HK-2 (cell line): ENCODE measurements around the gene BNIP3.

Experiments
- DNase-seq: peaks from one replicate; pipeline ENCODE4 v3.0.0-alpha.2; 2018; ENCODE audit not compliant: unreplicated experiment

Gene BNIP3

GRCh38 chr10:131949041-131949862, 32.5 kb downstream of the BNIP3 start:
- no peak for DNase-seq

- no peak for DNase-seq
These were observed 33.2 kb downstream of the BNIP3 start for GRCh38 chr10:131948501-131948900.

DNA sequence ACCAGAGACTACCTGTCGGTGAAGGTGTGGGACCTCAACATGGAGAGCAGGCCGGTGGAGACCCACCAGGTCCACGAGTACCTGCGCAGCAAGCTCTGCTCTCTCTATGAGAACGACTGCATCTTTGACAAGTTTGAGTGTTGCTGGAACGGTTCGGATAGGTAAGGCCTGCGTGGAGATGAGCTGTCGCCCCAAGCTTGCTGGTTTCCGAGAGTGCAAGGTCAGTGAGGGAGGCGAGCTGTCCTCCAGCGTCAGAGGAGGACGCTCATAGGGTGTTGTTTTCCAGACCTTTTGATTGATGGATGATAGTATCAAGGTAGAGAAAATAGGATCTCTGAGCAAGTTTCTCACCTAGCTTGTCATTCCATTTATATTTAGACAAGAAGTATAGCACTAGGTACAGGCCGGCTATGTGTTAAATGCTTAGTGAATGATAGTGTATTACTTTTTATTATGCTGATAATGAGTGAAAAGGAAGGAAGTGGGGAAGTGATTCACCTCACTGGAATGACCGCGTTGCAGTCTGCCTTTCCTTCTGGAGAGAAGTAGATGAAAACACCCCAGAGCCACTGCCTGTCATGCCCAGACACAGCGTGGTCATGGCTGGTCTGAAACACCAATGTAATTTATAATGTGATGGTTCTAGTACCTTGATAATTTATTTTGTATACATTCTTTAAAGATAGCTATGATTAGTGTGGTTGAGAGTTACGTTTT, 33.9 kb downstream of the BNIP3 start:
- peak; percentile 61 for DNase-seq

DNA sequence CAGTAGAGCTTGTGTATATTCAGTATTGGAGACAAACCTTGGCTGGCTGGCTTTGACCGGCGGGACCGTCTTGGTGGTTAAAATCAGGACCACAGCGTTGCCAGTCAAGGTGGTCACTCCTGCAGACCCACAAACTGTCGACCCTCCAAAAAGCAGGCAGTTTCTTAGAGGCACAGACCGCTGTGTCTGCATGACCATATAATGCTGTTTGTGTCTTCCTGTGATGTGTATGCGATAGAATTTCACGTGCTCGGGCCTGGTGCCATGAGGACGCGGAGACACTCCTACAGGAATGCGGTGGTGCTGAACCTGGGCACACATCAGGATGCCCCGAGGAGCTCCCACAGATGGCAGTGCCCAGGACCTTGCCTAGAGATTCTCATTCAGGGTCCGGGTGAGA, 34.8 kb downstream of the BNIP3 start:
- DNase-seq = no peak

DNA sequence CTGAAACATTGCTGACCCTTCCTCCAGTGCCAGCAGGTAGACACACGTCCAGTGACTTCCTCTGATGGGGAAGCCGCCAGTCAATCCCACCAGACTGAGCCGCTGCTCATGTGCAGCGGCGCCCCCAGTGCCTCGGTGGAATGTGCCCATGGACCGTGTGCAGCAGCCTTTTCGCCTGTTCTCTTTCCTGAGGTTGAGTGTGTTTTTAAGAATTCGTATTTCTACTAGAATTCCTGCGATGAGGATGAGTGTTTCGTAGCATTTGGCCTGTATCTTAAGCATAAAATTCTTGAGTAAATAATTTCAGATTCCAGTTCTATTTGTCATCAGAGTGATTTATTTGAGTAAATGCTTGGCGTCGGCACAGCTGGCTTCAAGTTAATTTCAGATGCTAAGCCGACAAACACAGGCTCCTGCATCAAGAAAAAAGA, 35.4 kb downstream of the BNIP3 start:
- DNase-seq = no peak

GRCh38 chr10:131944976-131945695, 36.6 kb downstream of the BNIP3 start:
- DNase-seq = no peak

- DNase-seq = no peak
These were observed 37.3 kb downstream of the BNIP3 start for GRCh38 chr10:131944412-131944811.

DNA sequence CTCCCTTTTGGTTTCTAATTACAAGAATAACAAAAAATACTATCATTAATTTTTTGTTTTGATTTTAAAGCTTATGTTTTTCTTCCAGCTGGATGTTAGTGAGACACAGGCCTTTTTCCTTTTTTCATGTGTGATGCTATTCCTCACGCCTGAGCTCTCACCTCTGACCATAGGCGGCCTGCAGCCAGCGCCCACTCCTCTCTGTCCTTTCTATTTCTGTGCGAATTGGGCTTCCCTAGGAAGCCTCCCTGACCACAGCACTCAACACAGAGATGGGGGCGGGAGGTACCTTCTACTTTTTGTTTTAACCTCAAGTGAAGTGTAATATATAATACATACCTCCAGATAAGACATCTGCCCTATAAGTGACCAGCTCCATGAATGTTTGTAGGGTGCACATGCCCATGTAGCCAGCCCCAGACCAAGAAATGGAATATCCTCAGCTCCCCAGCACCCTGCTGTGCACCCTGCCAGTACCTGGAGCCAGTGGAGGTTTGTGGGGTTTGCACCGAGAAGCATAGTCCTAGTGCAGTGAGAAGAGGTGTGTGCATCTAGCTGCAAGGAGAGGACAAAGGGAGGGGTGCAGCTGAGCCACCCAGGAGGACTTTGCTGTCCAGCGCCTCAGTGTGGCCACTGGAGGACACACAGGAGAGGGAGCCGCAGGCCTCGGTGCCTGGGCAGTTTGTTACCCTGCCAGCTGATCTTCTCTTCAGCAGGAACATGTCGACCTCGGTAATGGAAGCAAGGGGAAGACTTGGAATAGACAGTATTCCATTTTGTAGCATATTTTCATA, 38.5 kb downstream of the BNIP3 start:
- DNase-seq = no peak

- no peak for DNase-seq
These were observed 39.3 kb downstream of the BNIP3 start for GRCh38 chr10:131942455-131942854.

DNA sequence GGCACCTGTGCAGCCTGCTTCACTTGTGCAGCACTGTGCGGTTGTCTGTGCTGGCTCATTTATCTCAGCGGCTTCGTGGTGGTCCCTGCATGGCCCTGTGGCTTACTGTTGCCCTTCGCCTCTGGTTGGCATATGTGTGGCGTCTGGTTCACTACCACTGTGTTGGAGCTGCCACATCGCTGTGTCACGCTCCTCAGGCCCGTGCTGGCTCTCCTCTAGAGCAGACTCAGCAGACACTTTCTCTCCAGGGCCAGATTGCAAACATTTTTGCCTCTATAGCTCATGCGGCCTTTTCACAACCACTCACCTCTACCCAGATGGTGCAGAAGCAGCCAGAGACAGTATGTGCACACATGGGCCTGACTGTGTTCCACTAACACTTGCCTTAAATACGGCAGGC, 43.0 kb downstream of the BNIP3 start:
- no peak for DNase-seq

- no peak for DNase-seq
These were observed 43.9 kb downstream of the BNIP3 start for GRCh38 chr10:131937836-131938235.

GRCh38 chr10:131936736-131937135, 45.0 kb downstream of the BNIP3 start:
- DNase-seq = no peak

GRCh38 chr10:131936294-131936693, 45.4 kb downstream of the BNIP3 start:
- no peak for DNase-seq

DNA sequence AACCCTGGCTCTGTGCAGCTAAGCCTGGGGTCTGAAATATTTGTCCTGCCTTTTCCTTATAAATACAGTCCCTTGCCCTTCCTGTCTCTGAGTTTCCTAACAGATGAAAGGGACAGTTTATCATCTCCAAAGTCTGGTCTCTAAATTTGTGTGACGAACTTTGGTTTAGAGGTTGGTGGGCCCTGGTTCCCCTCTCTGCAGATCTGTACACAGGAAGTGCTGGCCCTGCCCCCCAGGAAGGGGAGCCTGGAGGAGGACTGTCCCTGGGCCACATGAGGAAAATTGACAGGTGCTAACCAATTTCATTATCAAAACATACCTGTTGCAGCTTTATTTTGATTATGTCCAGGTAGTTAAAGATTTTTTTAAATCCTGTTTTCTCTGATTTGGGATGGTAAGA, 46.5 kb downstream of the BNIP3 start:
- DNase-seq = no peak

DNA sequence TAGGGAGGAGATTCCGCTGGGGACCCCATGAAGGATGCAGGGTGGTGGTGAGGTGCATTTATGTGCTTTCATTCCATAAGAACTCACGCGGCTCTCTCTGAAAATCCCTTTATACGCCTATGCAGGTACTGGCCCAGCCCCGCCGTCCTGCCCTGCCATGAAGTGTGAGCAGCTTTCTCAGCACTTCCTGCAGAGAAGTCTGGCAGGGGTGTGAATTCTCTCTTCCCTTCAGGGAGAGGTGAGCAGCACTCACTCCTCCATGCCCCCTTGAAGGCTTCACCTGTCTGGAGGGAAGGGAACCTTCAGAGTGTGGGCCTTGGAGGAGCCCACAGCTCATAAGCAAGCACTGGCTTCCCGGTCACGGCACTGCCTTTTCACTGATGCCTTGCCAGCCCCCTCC, 47.0 kb downstream of the BNIP3 start:
- no peak for DNase-seq

- no peak for DNase-seq
These were observed 48.0 kb downstream of the BNIP3 start for GRCh38 chr10:131933696-131934086.

DNA sequence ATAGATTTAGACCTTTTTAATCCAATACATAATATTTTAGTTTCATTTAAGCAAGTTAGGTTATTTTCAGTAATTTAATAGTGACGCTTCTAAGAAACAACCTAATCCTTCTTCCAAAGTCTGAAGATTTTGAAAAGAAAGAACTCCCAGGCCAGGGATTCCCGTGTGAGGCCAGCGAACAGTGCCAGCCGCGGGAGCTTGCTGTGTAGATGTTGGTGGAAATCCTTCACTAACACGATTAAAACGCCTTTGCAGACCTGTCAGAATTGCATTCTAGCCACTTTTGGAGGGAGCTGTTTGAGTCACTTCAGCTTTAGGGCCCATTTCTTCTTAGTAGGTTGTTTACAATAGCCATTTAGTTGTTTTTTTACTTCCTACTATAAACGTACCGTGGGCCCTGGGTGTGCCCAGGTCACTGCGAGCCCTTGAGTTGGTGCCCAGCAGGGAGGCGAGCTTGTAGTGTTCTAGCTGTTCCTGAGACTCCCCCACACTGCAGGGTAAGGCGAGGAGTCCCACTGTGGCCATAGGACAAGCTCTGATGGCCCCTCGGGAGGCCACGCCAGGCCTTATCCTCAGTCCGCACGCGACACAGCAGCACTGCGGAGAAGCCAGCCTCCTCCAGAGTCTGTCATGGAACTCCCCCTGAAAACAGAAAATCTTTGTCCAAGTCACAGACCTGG, 48.6 kb downstream of the BNIP3 start:
- no peak for DNase-seq

DNA sequence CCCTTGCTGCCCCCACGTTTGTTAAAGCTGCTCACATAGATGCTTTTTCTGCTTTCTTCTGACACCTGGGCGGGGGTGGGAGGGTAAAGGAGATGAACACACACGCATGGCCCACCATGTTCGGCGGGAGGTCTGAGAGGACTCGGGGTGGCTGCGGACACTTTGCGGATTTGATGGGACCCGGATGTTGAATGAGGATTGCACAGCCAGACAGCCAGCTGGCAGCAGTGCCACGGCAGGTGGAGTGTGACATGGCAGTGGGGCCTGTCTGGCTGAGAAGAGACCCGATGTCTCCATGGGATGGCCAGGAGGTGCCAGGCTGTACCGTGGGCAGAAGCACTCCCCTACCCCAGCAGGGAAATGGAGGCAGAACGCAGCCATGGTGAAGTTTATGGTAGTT, 49.7 kb downstream of the BNIP3 start:
- DNase-seq = no peak

DNA sequence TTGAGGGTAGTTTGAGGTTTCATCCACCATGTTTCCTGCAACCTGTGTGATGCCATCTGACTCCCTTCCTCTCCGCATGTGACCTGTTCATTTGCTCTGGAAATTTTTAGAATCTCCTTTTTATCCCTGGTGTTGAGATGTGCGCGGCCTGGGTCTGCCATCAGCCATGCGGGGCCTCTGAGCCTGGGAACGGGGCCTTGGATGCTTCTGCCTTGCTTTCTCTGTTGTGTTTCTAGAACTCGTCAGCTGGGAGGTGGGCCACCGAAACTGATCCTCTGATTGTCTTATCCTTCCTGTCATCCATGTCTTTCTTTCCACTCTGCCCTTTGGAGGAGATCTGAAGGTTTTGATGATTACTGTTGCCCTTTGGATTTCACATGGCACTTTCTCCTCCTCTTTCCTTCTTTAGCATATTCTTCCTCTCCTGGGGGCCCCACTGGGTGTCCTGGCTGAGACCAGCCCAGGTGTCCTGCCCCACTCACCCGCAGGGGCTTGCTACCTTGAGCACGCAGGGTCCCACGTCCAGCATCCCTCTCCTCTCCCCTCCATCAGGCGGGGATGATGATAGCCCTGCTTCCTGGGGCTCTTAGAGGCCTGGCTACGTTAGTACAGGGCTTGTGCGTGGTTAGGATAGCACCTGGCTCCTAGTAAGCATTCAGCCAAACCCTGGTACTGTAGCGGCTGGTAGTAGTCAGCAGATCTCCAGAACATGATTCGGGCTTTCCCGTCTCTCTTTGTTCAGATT, 51.0 kb downstream of the BNIP3 start:
- DNase-seq = no peak

DNA sequence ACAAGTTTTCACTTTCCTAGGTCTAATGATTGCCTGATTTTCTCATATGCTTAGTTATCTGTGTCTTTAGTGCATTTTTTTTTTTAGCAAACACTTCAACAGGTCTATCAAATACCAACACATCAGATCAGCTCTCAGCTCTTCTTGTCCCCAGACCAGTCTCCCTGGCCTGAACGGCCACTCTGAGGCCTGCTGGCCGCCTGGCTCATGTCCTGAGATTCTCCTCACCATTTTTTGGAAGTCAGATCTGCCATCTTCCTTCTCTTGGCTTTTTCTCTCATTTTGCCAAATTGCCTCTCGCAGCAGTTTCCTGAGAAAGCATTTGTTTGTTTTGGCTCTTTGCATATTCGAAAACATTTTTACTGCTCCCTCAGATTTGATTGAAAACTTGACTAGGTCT, 51.6 kb downstream of the BNIP3 start:
- DNase-seq = no peak
